NCI-H1436 (cell line): ENCODE results near the gene FCGR3B.
A peak's percentile ranks its signal among the peaks of the same experiment; 100 is the strongest.
"Not testable (repeated sequence)": the region's sequence is repeated elsewhere in the genome, so short reads cannot be mapped to it uniquely, and the experiment has no call there.

Source experiments
- DNase-seq: peaks from one replicate; lab custom pipeline; 2025; lab: John Stamatoyannopoulos, UW

FCGR3B gene

DNA sequence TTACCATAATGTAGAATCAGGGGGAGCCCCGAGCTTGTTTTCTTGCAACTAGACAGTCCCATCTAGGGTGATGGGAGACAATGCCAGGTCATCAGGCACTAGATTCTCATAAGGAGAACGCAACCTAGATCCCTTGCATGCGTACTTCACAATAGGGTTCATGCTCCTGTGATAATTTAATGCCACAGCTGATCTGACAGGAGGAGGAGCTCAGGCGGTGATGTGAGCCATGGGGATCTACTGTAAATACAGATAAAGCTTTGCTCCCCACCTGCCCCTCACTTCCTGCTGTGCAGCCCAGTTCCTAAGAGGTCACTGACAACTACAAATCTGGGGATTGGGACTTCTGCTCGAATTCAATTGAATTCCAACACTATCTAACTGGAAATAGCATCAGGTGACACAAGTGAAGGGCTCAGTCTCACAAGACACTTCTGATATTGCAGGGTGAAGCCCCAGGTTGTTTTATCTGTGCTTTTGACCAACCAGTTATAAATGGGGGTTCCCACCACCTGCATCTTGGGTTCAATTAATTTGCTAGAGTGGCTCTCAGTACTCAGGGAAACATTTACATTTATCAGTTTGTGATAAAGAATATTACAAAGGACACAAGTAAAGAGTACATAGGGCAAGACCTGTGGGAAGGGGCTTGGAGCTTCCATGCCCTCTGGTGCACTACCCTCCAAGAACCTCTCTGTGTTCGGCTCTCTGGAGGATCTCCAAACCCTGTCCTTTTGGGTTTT, 7.4 kb upstream of the FCGR3B start:
- DNase-seq = not testable (repeated sequence)

DNA sequence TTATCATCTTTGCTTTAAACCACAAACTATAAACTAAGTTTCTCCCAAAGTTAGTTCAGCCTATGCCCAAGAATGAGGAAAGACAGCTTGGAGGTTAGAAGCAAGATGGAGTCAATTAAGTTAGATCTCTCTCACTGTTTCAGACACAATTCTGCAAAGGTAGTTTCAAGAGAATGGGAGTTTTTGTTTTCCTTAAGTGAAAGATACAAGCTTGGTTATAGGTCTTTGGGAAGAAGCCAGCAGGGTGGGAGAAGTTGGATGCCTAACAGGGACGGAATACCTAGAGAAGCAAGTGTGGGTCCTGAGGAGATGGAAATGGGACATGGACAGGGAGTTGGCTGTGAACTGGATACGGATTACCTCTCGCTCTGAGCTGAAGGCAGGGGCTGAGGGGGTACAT, 6.0 kb upstream of the FCGR3B start:
- not testable (repeated sequence) for DNase-seq

DNA sequence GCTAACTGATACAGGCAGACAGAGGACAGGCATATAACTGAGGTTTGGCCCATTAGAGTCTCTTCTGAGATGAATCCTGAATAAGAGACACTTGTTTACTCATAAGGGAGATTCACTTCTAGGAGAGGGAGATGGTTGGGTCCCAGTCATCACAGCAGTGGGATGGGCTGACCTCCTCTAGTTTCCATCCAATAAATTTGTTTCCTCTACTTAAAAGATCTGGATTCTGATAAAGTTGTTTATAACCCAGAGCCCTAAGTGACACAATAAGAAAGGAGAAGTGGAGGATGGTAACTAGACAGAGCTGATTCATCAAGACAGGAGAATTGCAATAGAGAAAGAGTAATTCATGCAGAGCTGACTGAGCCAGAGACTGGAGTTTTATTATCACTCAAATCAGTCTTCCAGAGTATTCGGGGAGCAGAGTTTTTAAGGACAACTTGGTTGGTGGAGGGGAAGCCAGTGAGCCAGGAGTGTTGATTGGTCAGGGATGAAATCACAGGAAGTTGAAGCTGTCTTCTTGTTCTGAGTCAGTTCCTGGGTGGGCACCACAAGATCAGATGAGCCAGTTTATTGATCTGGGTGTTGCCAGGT, 5.3 kb upstream of the FCGR3B start:
- not testable (repeated sequence) for DNase-seq

- DNase-seq = not testable (repeated sequence)
Observed at GRCh38 chr1:161634993-161635392, 4.0 kb upstream of the FCGR3B start.

DNA sequence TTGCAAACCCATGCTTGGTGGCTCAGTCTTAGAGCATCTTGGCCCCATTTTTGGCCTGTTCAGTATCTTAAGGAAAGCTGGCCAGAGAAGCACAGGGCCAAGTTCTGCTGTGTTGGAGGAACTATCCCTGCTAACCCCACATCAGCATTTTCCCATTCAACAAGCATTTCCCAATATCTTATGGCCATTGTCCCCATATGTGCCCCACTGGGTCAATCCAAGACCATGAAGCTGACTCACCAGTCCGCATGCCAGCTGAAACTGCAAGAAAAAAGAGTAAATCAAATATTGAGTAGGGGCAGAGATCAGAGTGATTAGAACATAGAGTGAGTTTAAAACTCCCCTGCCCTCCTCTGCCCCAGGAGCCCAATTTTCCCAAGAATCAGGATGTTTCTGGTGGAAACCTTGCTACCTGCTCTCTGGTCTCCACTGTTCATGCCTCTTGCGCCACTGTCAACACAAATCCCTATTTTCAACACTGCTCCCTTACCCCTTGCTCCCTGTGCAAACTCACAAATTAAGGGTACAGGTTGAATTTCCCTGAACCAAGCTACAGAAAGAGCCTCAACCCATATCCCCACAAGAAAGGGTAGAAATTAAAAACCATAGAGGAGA, 741 bp downstream of the FCGR3B start:
- DNase-seq = not testable (repeated sequence)

- DNase-seq = not testable (repeated sequence)
Observed at GRCh38 chr1:161626445-161627146, 4.4 kb downstream of the FCGR3B start.

DNA sequence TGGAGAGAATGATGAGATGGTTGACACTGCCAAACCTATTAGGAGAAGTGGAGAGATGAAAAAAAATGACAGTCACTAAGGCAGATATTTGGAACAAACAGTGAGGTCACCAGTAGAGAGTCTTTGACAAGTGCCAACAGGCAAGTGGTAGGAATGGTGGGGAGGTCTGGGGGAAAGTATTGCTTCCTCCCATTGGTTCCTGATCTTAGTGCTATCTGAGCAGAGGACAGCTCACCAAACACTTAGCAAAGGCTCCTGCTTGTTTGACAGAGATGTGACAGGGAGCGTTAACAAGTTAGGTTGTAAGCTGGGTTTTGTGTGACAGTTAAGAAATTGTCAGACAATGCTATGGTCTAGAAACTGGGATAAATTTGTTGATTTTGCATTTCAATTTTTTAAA, 6.4 kb downstream of the FCGR3B start:
- DNase-seq = not testable (repeated sequence)

DNA sequence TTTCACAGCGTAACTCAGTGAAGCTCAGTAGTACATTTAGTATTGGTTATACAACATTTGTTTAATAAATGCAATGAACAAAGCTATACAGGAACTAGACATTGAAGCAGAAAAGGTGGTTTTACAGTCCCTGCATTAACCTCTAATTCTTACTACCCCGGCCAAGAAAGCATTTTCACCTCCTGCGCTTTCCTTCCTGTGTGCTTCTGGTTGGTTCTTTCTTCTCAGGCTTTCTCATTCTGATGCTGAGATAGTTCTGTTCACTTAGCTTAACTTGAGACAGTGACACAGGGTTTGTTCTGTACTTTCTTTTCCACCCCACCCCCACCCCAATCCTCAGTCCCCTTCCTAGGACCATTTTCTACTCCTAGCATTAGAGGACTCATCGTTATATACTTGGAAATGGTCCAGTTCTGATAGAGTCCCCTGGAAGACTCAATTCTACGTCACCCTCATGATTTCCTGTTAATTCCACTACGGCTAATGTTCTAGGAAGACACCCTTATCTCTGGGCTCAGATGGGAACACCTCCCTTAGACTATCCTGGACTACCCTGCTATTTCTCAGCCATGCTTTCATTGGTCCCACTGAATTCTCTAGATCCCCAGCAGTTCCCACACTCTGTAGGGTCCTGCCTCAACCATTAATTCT, 7.5 kb downstream of the FCGR3B start:
- DNase-seq = not testable (repeated sequence)

DNA sequence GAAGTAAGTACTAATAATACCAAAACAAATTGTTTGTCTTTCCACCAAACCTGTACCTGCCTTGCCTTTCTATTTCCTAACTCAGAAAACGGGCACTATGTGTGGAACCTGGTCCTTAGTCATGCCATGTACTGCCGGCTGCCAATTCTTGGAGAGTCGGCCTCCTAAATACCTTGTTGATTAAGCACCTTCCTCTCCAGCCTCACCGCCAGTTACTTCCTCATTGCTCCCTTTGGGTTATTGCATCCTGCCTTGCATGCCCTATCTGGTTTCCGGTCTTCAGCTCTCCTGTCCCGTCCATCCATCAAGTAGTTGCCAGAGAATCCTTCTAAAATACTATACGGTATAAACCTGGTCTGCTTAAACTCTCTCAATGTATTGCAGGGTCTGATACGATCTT, 8.9 kb downstream of the FCGR3B start:
- not testable (repeated sequence) for DNase-seq

DNA sequence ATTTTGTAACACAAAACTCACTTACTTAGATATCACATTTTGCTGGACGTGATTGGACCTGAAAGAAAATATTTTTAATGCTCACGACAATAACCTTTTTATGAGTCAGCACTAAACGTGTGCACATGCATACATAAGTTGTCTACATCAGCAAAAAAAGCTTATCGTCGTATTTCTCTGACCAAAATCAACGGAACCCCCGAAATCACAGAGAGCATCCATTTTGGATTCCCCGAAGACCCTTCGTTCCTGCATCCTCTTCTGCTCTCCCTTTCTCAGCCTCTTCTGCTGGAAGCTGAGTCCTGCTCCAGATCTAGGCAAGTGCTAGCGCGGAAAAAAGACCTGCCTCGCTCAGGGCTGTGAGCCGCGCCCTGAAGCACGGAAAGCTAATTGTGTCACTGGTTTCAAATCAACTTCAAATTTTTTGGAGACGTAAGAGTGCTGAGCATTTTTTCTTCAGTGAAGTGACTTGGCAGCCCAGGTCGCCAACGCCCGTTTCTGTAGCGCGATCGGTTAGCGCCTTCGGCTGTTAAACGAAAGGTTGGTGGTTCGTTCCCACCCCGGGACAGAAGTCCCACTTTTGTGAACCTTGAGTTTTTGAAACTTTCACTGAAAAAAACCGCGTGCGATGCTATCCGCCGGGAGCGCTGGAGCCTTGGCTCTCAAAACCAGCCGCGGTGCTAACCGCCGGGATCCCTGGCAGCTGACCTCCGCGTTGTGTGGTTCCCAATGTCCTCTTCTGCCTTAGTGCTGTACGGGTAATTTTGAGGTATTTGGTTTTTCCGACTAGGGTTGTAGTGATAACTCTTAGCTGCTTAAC, 9.6 kb downstream of the FCGR3B start:
- DNase-seq = not testable (repeated sequence)

- not testable (repeated sequence) for DNase-seq
Observed at GRCh38 chr1:161620399-161620798, 10.6 kb downstream of the FCGR3B start.

GRCh38 chr1:161618517-161618916, 12.5 kb downstream of the FCGR3B start:
- DNase-seq = not testable (repeated sequence)

DNA sequence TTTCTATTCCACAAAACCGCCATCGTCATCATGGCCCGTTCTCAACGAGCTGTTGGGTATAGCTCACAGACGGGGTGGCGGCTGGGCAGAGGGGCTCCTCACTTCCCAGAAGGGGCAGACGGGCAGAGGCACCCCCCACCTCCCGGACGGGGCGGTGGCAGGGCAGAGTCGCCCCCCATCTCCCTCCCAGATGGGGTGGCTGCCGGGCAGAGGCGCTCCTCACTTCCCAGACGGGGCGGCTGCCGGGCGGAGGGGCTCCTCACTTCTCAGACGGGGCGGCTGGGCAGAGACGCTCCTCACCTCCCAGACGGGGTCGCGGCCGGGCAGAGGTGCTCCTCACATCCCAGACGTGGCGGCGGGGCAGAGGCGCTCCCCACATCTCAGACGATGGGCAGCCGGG, 14.6 kb downstream of the FCGR3B start:
- DNase-seq = not testable (repeated sequence)

GRCh38 chr1:161613142-161613514, 17.8 kb downstream of the FCGR3B start:
- not testable (repeated sequence) for DNase-seq

- DNase-seq = peak; percentile 86
Observed at GRCh38 chr1:161612322-161613141, 18.4 kb downstream of the FCGR3B start.

DNA sequence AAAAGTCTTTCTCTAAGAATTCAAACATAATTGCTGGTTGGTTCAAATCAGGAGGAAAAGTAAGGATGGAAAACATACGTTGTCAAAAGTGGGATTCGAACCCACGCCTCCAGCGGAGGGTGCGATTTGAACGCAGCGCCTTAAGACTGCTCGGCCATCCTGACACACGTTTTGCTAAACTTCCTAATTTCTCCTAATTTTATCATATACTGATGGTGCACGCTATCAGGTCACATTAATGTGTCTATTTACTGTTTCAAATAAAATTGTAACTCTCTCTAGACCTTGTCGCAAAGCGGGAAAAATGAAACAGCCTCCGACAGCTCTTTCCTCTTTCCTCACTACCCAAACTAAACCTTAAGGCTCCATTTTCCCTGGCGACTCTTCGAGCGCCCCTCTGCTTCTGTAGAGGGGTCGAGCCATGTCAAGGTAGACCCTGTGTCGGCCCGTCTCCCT, 19.1 kb downstream of the FCGR3B start:
- DNase-seq = peak; percentile 15

- DNase-seq = not testable (repeated sequence)
Observed at GRCh38 chr1:161610198-161610597, 20.8 kb downstream of the FCGR3B start.

DNA sequence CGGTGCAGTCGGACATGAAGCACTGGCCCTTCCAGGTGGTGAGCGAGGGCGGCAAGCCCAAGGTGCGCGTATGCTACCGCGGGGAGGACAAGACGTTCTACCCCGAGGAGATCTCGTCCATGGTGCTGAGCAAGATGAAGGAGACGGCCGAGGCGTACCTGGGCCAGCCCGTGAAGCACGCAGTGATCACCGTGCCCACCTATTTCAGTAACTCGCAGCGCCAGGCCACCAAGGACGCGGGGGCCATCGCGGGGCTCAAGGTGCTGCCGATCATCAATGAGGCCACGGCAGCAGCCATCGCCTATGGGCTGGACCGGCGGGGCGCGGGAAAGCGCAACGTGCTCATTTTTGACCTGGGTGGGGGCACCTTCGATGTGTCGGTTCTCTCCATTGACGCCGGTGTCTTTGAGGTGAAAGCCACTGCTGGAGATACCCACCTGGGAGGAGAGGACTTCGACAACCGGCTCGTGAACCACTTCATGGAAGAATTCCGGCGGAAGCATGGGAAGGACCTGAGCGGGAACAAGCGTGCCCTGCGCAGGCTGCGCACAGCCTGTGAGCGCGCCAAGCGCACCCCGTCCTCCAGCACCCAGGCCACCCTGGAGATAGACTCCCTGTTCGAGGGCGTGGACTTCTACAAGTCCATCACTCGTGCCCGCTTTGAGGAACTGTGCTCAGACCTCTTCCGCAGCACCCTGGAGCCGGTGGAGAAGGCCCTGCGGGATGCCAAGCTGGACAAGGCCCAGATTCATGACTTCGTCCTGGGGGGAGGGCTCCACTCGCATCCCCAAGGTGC, 24.2 kb downstream of the FCGR3B start:
- not testable (repeated sequence) for DNase-seq
